ENCODE measurements around the gene TMEM270. TPM values are rescaled to one million over a fixed set of nuclear protein-coding genes. Genes with fewer than 3 reads are reported as not detected.
A peak's percentile ranks its signal among the peaks of the same experiment; 100 is the strongest.
"Not testable (repeated sequence)": the region's sequence is repeated elsewhere in the genome, so short reads cannot be mapped to it uniquely, and the experiment has no call there.

TMEM270 gene
- total RNA-seq, 4 donors from 2014 or later, result not detected

GRCh38 chr7:73881352-73882046 is 20.5 kb downstream of the TMEM270 start:
- TF ChIP-seq POLR2A (IDR thresholded peaks at IDR 0.05), result no peak
- TF ChIP-seq CTCF (IDR thresholded peaks at IDR 0.05 in 4 of 5, conservative IDR thresholded peaks at IDR 0.05 in 1 of 5), result no peak
- peak overlapping the region; percentile 55 to 68 (median 62) for H3K27ac ChIP-seq
- in situ Hi-C loops (cut with MboI; ENCODE audit: low sequenced_read_pairs in 4 of 4), result no loop called here
- no peaks in the 10 kb centered on the region for H3K36me3 ChIP-seq
- DNase-seq, result no peak
- peaks cover 0 to 14% (median 0%) of the 10 kb centered on the region in 3 donors for H3K27me3 ChIP-seq
- H3K4me1 ChIP-seq, result peaks cover 22 to 26% of the 10 kb centered on the region in 2 donors
- H3K4me3 ChIP-seq, result no peak overlapping the region
- intact Hi-C loops (cut with DNase I; ENCODE audit: low total_unique reads), result no loop called here
- H3K9me3 ChIP-seq, result no peaks in the 10 kb centered on the region
- ATAC-seq, result peak in 1 of 2 donors; percentile 57

- intact Hi-C loops (cut with DNase I; ENCODE audit: low total_unique reads) (no loop called here), in situ Hi-C loops (cut with MboI; ENCODE audit: low sequenced_read_pairs in 4 of 4) (no loop called here)
- peaks cover 22 to 32% of the 10 kb centered on the region in 2 donors for H3K4me1 ChIP-seq
- no peaks in the 10 kb centered on the region for H3K9me3 ChIP-seq
- peak overlapping the region; percentile 25 to 68 (median 60) for H3K27ac ChIP-seq
- no peak for ATAC-seq
- no peaks in the 10 kb centered on the region for H3K36me3 ChIP-seq
- no peak overlapping the region for H3K4me3 ChIP-seq
- DNase-seq, result no peak
- peaks cover 0 to 14% (median 0%) of the 10 kb centered on the region in 3 donors for H3K27me3 ChIP-seq
- TF ChIP-seq POLR2A (IDR thresholded peaks at IDR 0.05), result no peak
- no peak for TF ChIP-seq CTCF (IDR thresholded peaks at IDR 0.05 in 4 of 5, conservative IDR thresholded peaks at IDR 0.05 in 1 of 5)
These were observed 21.1 kb downstream of the TMEM270 start for GRCh38 chr7:73882047-73882402.

GRCh38 chr7:73884867-73885422 is 24.0 kb downstream of the TMEM270 start:
- H3K27ac ChIP-seq; H3K4me3 ChIP-seq; ATAC-seq; H3K27me3 ChIP-seq; in situ Hi-C loops (cut with MboI; ENCODE audit: low sequenced_read_pairs in 4 of 4); H3K9me3 ChIP-seq; intact Hi-C loops (cut with DNase I; ENCODE audit: low total_unique reads); H3K36me3 ChIP-seq; DNase-seq: not testable (repeated sequence)
- H3K4me1 ChIP-seq, result peaks cover 14 to 28% of the 10 kb centered on the region in 2 donors

GRCh38 chr7:73885433-73885974 is 24.5 kb downstream of the TMEM270 start:
- ATAC-seq (no peak), DNase-seq (no peak)
- Histone ChIP-seq H3K36me3 (no peaks in the 10 kb centered on the region), H3K27me3 (no peaks in the 10 kb centered on the region), H3K4me3 (no peak overlapping the region), H3K27ac (peak overlapping the region in 1 of 4 donors; percentile 41), H3K4me1 (peaks cover 9 to 24% of the 10 kb centered on the region in 2 donors), H3K9me3 (no peaks in the 10 kb centered on the region)
- TF ChIP-seq CTCF (IDR thresholded peaks at IDR 0.05 in 4 of 5, conservative IDR thresholded peaks at IDR 0.05 in 1 of 5), result no peak
- no peak for TF ChIP-seq POLR2A (IDR thresholded peaks at IDR 0.05)
- intact Hi-C loops (cut with DNase I; ENCODE audit: low total_unique reads) (no loop called here), in situ Hi-C loops (cut with MboI; ENCODE audit: low sequenced_read_pairs in 4 of 4) (no loop called here)

- in situ Hi-C loops (cut with MboI; ENCODE audit: low sequenced_read_pairs in 4 of 4) (no loop called here), intact Hi-C loops (cut with DNase I; ENCODE audit: low total_unique reads) (no loop called here)
- peaks cover 5 to 21% of the 10 kb centered on the region in 2 donors for H3K4me1 ChIP-seq
- H3K27me3 ChIP-seq, result no peaks in the 10 kb centered on the region
- no peaks in the 10 kb centered on the region for H3K36me3 ChIP-seq
- TF ChIP-seq POLR2A (IDR thresholded peaks at IDR 0.05) (no peak), CTCF (IDR thresholded peaks at IDR 0.05 in 4 of 5, conservative IDR thresholded peaks at IDR 0.05 in 1 of 5) (no peak)
- DNase-seq (peak in 1 of 2 donors; percentile 42), ATAC-seq (peak; percentile 41 to 59)
- no peaks in the 10 kb centered on the region for H3K9me3 ChIP-seq
- H3K4me3 ChIP-seq, result no peak overlapping the region
- peak overlapping the region; percentile 41 to 65 (median 58) for H3K27ac ChIP-seq
These were observed 25.2 kb downstream of the TMEM270 start for GRCh38 chr7:73885975-73886798.

All from gastrocnemius medialis (tissue), 4 donors.